Liver (tissue), 9 donors: ENCODE measurements around the gene DAPK1. TPM values are rescaled to one million over a fixed set of nuclear protein-coding genes. Genes with fewer than 3 reads are reported as not detected.

Experiments used
- DNase-seq: peaks from one replicate; pipeline ENCODE4 v3.0.0-alpha.2; 2017; ENCODE audit warnings: low spot score
- H3K27ac ChIP-seq, 2 donors: one replicate each; pipeline ENCODE4 v1.7.0; 2013; ENCODE audit warnings: inconsistent platforms in 2 of 2, low read length in 2 of 2, control low read depth in 1 of 2, low read depth in 1 of 2, mild to moderate bottlenecking in 1 of 2
- H3K27me3 ChIP-seq, 4 donors: one replicate each; pipeline versions ENCODE4 v1.6.1 to v1.7.0; 2013; ENCODE audit warnings: low read length in 3 of 4, inconsistent platforms in 1 of 4, mild to moderate bottlenecking in 1 of 4, moderate library complexity in 1 of 4; ENCODE audit not compliant: control insufficient read depth in 4 of 4, insufficient read depth in 4 of 4
- H3K36me3 ChIP-seq, 4 donors: one replicate each; pipeline versions ENCODE4 v1.6.1 to v1.7.0; 2013; ENCODE audit warnings: low read length in 3 of 4, mild to moderate bottlenecking in 3 of 4, low read depth in 1 of 4, moderate library complexity in 1 of 4; ENCODE audit not compliant: control insufficient read depth in 4 of 4, insufficient read depth in 3 of 4
- H3K4me1 ChIP-seq, 4 donors: one replicate each; pipeline versions ENCODE4 v1.6.1 to v1.7.0; 2013; ENCODE audit warnings: low read length in 3 of 4, mild to moderate bottlenecking in 3 of 4, moderate library complexity in 1 of 4; ENCODE audit not compliant: control insufficient read depth in 4 of 4, insufficient read depth in 4 of 4
- H3K4me3 ChIP-seq, 3 donors: one replicate each; pipeline versions ENCODE4 v1.6.1 to v1.7.0; 2013; ENCODE audit warnings: low read length in 3 of 3, control low read depth in 1 of 3, low read depth in 1 of 3, mild to moderate bottlenecking in 1 of 3
- H3K9ac ChIP-seq, 2 donors: one replicate each; pipeline ENCODE4 v1.7.0; 2013; ENCODE audit warnings: low read length in 2 of 2, mild to moderate bottlenecking in 2 of 2, moderate library complexity in 2 of 2, control low read depth in 1 of 2, low read depth in 1 of 2
- H3K9me3 ChIP-seq, 4 donors: one replicate each; pipeline versions ENCODE4 v1.6.1 to v1.7.0; 2013; ENCODE audit warnings: low read length in 3 of 4; ENCODE audit not compliant: control insufficient read depth in 4 of 4
- ATF3 ChIP-seq: IDR thresholded peaks from 2 replicates; pipeline ENCODE4 v1.6.1; 2016; ENCODE audit warnings: antibody characterized with exemption
- EGR1 ChIP-seq, 2 donors: IDR thresholded peaks; 2 replicates each; pipeline ENCODE4 v1.6.1; 2016 to 2018; ENCODE audit warnings: antibody characterized with exemption in 2 of 2, low read depth in 2 of 2
- FOXA1 ChIP-seq: IDR thresholded peaks from 2 replicates; pipeline ENCODE4 v1.6.1; 2016; ENCODE audit warnings: antibody characterized with exemption
- FOXA2 ChIP-seq: IDR thresholded peaks from 2 replicates; pipeline ENCODE4 v1.6.1; 2016; ENCODE audit warnings: antibody characterized with exemption
- GABPA ChIP-seq, 2 donors: IDR thresholded peaks in 1 of 2; conservative IDR thresholded peaks in 1 of 2; 2 replicates each; pipeline ENCODE4 v1.6.1; 2016; ENCODE audit warnings: antibody characterized with exemption in 2 of 2, mild to moderate bottlenecking in 1 of 2, moderate library complexity in 1 of 2
- HNF4A ChIP-seq, 2 donors: conservative IDR thresholded peaks; 2 replicates each; pipeline ENCODE4 v1.6.1; 2016; ENCODE audit warnings: antibody characterized with exemption in 2 of 2, mild to moderate bottlenecking in 2 of 2
- HNF4G ChIP-seq: IDR thresholded peaks from 2 replicates; pipeline ENCODE4 v1.6.1; 2016; ENCODE audit warnings: antibody characterized with exemption
- JUND ChIP-seq, 2 donors: IDR thresholded peaks; 2 replicates each; pipeline ENCODE4 v1.6.1; 2016; ENCODE audit warnings: antibody characterized with exemption in 2 of 2
- MAX ChIP-seq: IDR thresholded peaks from 2 replicates; pipeline ENCODE4 v1.6.1; 2016; ENCODE audit warnings: antibody characterized with exemption
- NR2F2 ChIP-seq: IDR thresholded peaks from 2 replicates; pipeline ENCODE4 v1.6.1; 2016; ENCODE audit warnings: antibody characterized with exemption
- RAD21 ChIP-seq, 2 donors: IDR thresholded peaks; 2 replicates each; pipeline ENCODE4 v1.6.1; 2016; ENCODE audit warnings: antibody characterized with exemption in 2 of 2, mild to moderate bottlenecking in 2 of 2
- REST ChIP-seq: IDR thresholded peaks from 2 replicates; pipeline ENCODE4 v1.6.1; 2016; ENCODE audit warnings: antibody characterized with exemption, mild to moderate bottlenecking
- RXRA ChIP-seq, 2 donors: IDR thresholded peaks; 2 replicates each; pipeline ENCODE4 v1.6.1; 2017 to 2018; ENCODE audit warnings: antibody characterized with exemption in 2 of 2, mild to moderate bottlenecking in 1 of 2
- SP1 ChIP-seq: IDR thresholded peaks from 2 replicates; pipeline ENCODE4 v1.6.1; 2018; ENCODE audit warnings: antibody characterized with exemption, mild to moderate bottlenecking
- TAF1 ChIP-seq: conservative IDR thresholded peaks from 2 replicates; pipeline ENCODE4 v1.6.1; 2016; ENCODE audit warnings: antibody characterized with exemption, mild to moderate bottlenecking
- YY1 ChIP-seq: IDR thresholded peaks from 2 replicates; pipeline ENCODE4 v1.6.1; 2016; ENCODE audit warnings: antibody characterized with exemption, mild to moderate bottlenecking
- WGBS: extraction: QIAGEN DNeasy Blood & Tissue Kit; methylation state at CpG from one replicate; pipeline ENCODE4 v1.1.7; 2013; 5-methylcytosine and 5-hydroxymethylcytosine counted together
- polyA plus RNA-seq, 2 donors: library from polyadenylated mRNA; stranded (reverse) in 1 of 2; unstranded in 1 of 2; fragments of 200-250 nt in 1 of 2; fragments of >200 nt in 1 of 2; fragmentation: Nextera tagmentation in 1 of 2; extraction: Ambion mirVana in 1 of 2; gene quantifications; one replicate each; pipeline versions ENCODE4 v1.2.1 to v1.2.3, GENCODE V29; 2013 to 2015
- total RNA-seq, 2 donors: library from RNA; depleted of rRNA; stranded (reverse); fragments of >200 nt; gene quantifications; one replicate each; pipeline ENCODE4 v1.2.3, GENCODE V29; 2014
- TF ChIP-seq, protein P1 (sequence below): IDR thresholded peaks from 2 replicates; pipeline ENCODE4 v1.6.1; 2016; ENCODE audit warnings: antibody characterized with exemption
- donor health status: healthy.
- donor health status: healthy.
- donor health status: healthy.
- donor health status: healthy.
- donor health status: healthy.

Gene DAPK1
- total and polyA plus RNA-seq, 4 donors, result 14.0 to 40.8 (median 21.8) TPM

DNA sequence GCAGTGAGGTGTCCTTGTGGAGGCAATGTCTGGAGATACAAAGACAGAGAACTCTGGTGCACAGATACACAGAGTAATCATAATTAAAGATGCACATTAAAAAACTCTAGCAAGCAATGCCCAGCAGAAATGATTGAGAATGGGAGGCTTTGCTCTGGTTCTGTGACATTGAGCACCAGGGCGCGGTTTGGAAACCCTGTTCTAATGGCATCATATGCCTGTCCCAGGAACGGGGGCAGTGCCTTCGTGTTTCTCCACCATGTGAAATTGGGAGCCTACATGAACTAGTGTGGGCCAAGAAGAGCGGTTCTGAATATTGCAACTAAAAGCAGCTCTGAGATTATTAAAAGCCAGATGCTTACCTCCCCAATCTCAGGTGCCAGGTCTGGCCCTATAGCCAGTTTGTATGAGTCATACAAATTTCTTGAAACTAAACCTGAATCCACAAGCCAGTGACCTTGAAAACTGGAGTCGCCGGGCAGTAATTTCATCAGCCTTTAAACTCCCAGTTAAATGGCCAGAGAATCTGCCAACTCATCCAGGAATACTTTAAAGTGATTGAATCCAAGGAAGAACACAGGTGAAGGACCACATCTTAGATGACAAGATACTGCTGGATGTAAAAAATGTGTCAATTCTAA is 206.1 kb downstream of the DAPK1 start:
- peak overlapping the region; percentile 0 to 23 for H3K27ac ChIP-seq
- DNase-seq, result no peak
- peak in 1 of 2 donors; percentile 31 for TF ChIP-seq RXRA (IDR thresholded peaks at IDR 0.05)
- no peak for TF ChIP-seq SP1
- TF ChIP-seq TAF1, result no peak
- peak; percentile 74 to 83 for TF ChIP-seq JUND (IDR thresholded peaks at IDR 0.05)
- TF ChIP-seq RAD21 (IDR thresholded peaks at IDR 0.05), result no peak
- peak in 1 of 2 donors; percentile 42 for TF ChIP-seq HNF4A (conservative IDR thresholded peaks at IDR 0.05)
- no peak for TF ChIP-seq MAX
- H3K36me3 ChIP-seq, result peaks cover 1 to 65% (median 47%) of the 10 kb centered on the region in 4 donors
- H3K9me3 ChIP-seq, result no peaks in the 10 kb centered on the region
- 83% methylated on average over 7 of the region's 7 CpGs for WGBS
- no peaks in the 10 kb centered on the region for H3K27me3 ChIP-seq
- no peak overlapping the region for H3K4me3 ChIP-seq
- no peaks in the 10 kb centered on the region for H3K4me1 ChIP-seq
- H3K9ac ChIP-seq, result no peak overlapping the region

DNA sequence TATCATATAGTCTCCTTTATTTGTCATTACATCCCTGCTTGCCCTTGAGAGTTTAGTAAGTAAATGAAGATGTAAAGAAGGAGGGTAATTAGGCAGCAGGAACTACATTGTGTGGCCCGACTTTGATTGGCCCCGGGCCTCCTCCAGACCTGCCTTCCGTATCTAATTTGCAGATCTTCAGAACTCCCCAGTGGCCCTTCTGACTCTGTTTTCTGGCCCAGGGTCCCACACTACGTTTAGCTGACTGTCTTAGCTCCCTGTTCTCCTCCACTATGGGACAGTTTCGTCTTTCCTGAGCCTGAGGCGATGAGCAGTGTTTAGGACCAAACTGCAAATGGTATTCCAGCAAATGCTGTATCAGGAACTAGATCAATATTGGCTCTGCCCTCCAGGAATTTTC is 206.7 kb downstream of the DAPK1 start:
- WGBS, result 79% methylated on average over 6 of the region's 6 CpGs
- Histone ChIP-seq H3K9me3 (no peaks in the 10 kb centered on the region), H3K9ac (no peak overlapping the region), H3K4me1 (no peaks in the 10 kb centered on the region), H3K4me3 (no peak overlapping the region), H3K36me3 (peaks cover 1 to 63% (median 48%) of the 10 kb centered on the region in 4 donors), H3K27me3 (no peaks in the 10 kb centered on the region), H3K27ac (peak overlapping the region; percentile 23 to 26)
- TF ChIP-seq NR2F2 (no peak), JUND (IDR thresholded peaks at IDR 0.05) (no peak), HNF4A (conservative IDR thresholded peaks at IDR 0.05) (no peak), EGR1 (IDR thresholded peaks at IDR 0.05; ENCODE audit: low read depth in 2 of 2) (no peak), TAF1 (no peak), SP1 (no peak), HNF4G (no peak), GABPA (IDR thresholded peaks at IDR 0.05 in 1 of 2, conservative IDR thresholded peaks at IDR 0.05 in 1 of 2) (no peak), MAX (no peak), FOXA1 (no peak), RXRA (IDR thresholded peaks at IDR 0.05) (no peak)
- TF ChIP-seq, protein P1, sequence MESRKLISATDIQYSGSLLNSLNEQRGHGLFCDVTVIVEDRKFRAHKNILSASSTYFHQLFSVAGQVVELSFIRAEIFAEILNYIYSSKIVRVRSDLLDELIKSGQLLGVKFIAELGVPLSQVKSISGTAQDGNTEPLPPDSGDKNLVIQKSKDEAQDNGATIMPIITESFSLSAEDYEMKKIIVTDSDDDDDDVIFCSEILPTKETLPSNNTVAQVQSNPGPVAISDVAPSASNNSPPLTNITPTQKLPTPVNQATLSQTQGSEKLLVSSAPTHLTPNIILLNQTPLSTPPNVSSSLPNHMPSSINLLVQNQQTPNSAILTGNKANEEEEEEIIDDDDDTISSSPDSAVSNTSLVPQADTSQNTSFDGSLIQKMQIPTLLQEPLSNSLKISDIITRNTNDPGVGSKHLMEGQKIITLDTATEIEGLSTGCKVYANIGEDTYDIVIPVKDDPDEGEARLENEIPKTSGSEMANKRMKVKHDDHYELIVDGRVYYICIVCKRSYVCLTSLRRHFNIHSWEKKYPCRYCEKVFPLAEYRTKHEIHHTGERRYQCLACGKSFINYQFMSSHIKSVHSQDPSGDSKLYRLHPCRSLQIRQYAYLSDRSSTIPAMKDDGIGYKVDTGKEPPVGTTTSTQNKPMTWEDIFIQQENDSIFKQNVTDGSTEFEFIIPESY, result no peak
- DNase-seq, result no peak

GRCh38 chr9:87706066-87706739 is 208.5 kb downstream of the DAPK1 start:
- 96% methylated on average over 39 of the region's 39 CpGs for WGBS
- Histone ChIP-seq H3K4me1 (no peaks in the 10 kb centered on the region), H3K27ac (no peak overlapping the region), H3K27me3 (no peaks in the 10 kb centered on the region), H3K9me3 (no peaks in the 10 kb centered on the region), H3K36me3 (peaks cover 1 to 56% (median 41%) of the 10 kb centered on the region in 4 donors), H3K9ac (no peak overlapping the region), H3K4me3 (no peak overlapping the region)
- DNase-seq, result peak; percentile 30
- TF ChIP-seq REST (no peak), FOXA2 (no peak), TAF1 (no peak), RAD21 (IDR thresholded peaks at IDR 0.05) (no peak), YY1 (no peak), GABPA (IDR thresholded peaks at IDR 0.05 in 1 of 2, conservative IDR thresholded peaks at IDR 0.05 in 1 of 2) (no peak), HNF4A (conservative IDR thresholded peaks at IDR 0.05) (no peak), ATF3 (no peak), SP1 (no peak), JUND (IDR thresholded peaks at IDR 0.05) (no peak)
- TF ChIP-seq, protein P1, result no peak
